HEK293T (cell line): ENCODE data around the gene GAS2L2.

Source experiments
- FOXA1 ChIP-seq: fragments of 450-650 bp; IDR thresholded peaks from 2 replicates; pipeline ENCODE4 v1.6.1; 2016; ENCODE audit warnings: mild to moderate bottlenecking
- HDGF ChIP-seq: fragments of 450-650 bp; IDR thresholded peaks from 2 replicates; pipeline ENCODE4 v1.6.1; 2017; ENCODE audit warnings: antibody characterized with exemption, borderline replicate concordance

GRCh38 chr17:35774499-35774898, 21.5 kb upstream of the GAS2L2 start:
- no peak for TF ChIP-seq HDGF
- no peak for TF ChIP-seq FOXA1
